K562 (cell line): ENCODE results near the gene PDE8A. TPM values are rescaled to one million over a fixed set of nuclear protein-coding genes. Genes with fewer than 3 reads are reported as not detected.

Source experiments
- ATAC-seq: fragments of 200-7000 bp; cut with Tn5 transposase; 3 replicates; pipeline ENCODE4 v1.9.1; 2020; ENCODE audit warnings: moderate library complexity
- BruUV-seq: library from RNA; stranded (reverse); fragments of 400-500 nt; replicated peaks from 2 replicates; lab custom pipeline; 2021; lab: Mats Ljungman, UMichigan
- CTCF ChIA-PET: fragments of 300-600 bp; formaldehyde crosslinking; extraction: SDS; loops from one replicate; lab custom pipeline; 2021; ENCODE audit warnings: low intra/inter-chr PET ratio; lab: Yijun Ruan, JAX
- POLR2A ChIA-PET: fragments of 300-600, 350-650 bp; sonication (Branson Sonifier 250); formaldehyde crosslinking; extraction: SDS; loops from one replicate; lab custom pipeline; 2021; ENCODE audit warnings: antibody characterized with exemption, inconsistent platforms; lab: Yijun Ruan, JAX
- DNase-seq, 4 experiments: peaks; one replicate each; pipeline versions ENCODE4 v3.0.0 to v3.0.0-alpha.2; 2011 to 2018; ENCODE audit warnings: low spot score in 3 of 4, mixed read lengths in 3 of 4; ENCODE audit errors: extremely low read depth in 1 of 4
- FAIRE-seq: peaks from 2 replicates; lab custom pipeline; 2011; peaks lifted over from hg19 to GRCh38; lab: Jason Lieb, UNC
- H2AFZ ChIP-seq: 2 replicates; pipeline ENCODE4 v1.6.0; 2011; ENCODE audit warnings: low read depth, low read length, control low read depth, inconsistent platforms
- H3K27ac ChIP-seq: fragments of 200-600 bp; 3 replicates; pipeline ENCODE4 v1.8.0; 2011; ENCODE audit warnings: low read depth, mild to moderate bottlenecking, control low read depth, inconsistent platforms, low read length, moderate library complexity, mixed read lengths; ENCODE audit errors: extremely low read depth
- H3K27me3 ChIP-seq, 2 experiments: fragments of 300-600 bp in 1 of 2; 2 replicates in 1 of 2; 3 replicates in 1 of 2; pipeline versions ENCODE4 v1.6.0 to v1.8.0; 2011; ENCODE audit warnings: inconsistent platforms in 2 of 2, low read length in 2 of 2, mild to moderate bottlenecking in 1 of 2, mixed read lengths in 1 of 2, moderate library complexity in 1 of 2; ENCODE audit not compliant: control insufficient read depth in 2 of 2, insufficient read depth in 2 of 2
- H3K36me3 ChIP-seq: fragments of 300-600 bp; 3 replicates; pipeline ENCODE4 v1.8.0; 2011; ENCODE audit warnings: mild to moderate bottlenecking, low read length, inconsistent platforms; ENCODE audit not compliant: control insufficient read depth, insufficient read depth
- H3K4me1 ChIP-seq, 2 experiments: fragments of 200-600 bp in 1 of 2; replicated peaks in 1 of 2; 2 replicates in 1 of 2; 3 replicates in 1 of 2; pipeline versions ENCODE4 v1.5.1 to v1.8.0; 2011; ENCODE audit warnings: inconsistent platforms in 2 of 2, low read length in 2 of 2, mild to moderate bottlenecking in 1 of 2, mixed read lengths in 1 of 2, moderate library complexity in 1 of 2; ENCODE audit not compliant: control insufficient read depth in 2 of 2, insufficient read depth in 2 of 2
- H3K4me2 ChIP-seq: 2 replicates; pipeline ENCODE4 v1.6.1; 2011; ENCODE audit warnings: low read length, control low read depth, inconsistent platforms, mixed read lengths; ENCODE audit not compliant: insufficient read depth
- H3K4me3 ChIP-seq: fragments of 200-600 bp; sonication (generic), shearing (Covaris generic); 2 replicates; pipeline ENCODE4 v1.5.1; 2016; ENCODE audit warnings: control low read depth, inconsistent platforms
- H3K79me2 ChIP-seq: fragments of 200-600 bp; 3 replicates; pipeline ENCODE4 v1.8.0; 2011; ENCODE audit warnings: low read length, inconsistent platforms; ENCODE audit not compliant: control insufficient read depth, insufficient read depth
- H3K9ac ChIP-seq, 2 experiments: 2 replicates each; pipeline versions ENCODE4 v1.6.0 to v1.6.1; 2011; ENCODE audit warnings: low read depth in 2 of 2, low read length in 2 of 2, control low read depth in 1 of 2, inconsistent platforms in 1 of 2, mild to moderate bottlenecking in 1 of 2, mixed read lengths in 1 of 2; ENCODE audit not compliant: insufficient read depth in 1 of 2
- H3K9me1 ChIP-seq: one replicate; pipeline ENCODE4 v1.6.0; 2011; ENCODE audit warnings: inconsistent platforms, mild to moderate bottlenecking, low read length, moderate library complexity; ENCODE audit not compliant: control insufficient read depth, insufficient read depth
- H3K9me3 ChIP-seq: replicated peaks from 2 replicates; pipeline ENCODE4 v1.5.1; 2011; ENCODE audit warnings: low read depth, low read length, inconsistent platforms; ENCODE audit not compliant: control insufficient read depth, insufficient read depth
- H4K20me1 ChIP-seq: replicated peaks from 2 replicates; pipeline ENCODE4 v1.6.1; 2011; ENCODE audit warnings: low read length, inconsistent platforms, mixed read lengths; ENCODE audit not compliant: control insufficient read depth, insufficient read depth
- CUX1 ChIP-seq: fragments of 200-800 bp; sonication (Bioruptor generic); IDR thresholded peaks from 2 replicates; pipeline ENCODE4 v1.6.1; 2016; ENCODE audit warnings: missing genetic modification characterization, missing compliant biosample characterization
- DACH1 ChIP-seq: fragments of 450-650 bp; IDR thresholded peaks from 2 replicates; pipeline ENCODE4 v1.6.1; 2018; ENCODE audit not compliant: partially characterized antibody
- DLX4 ChIP-seq: fragments of 250-450 bp; sonication (Bioruptor Pico); IDR thresholded peaks from 2 replicates; pipeline ENCODE4 v1.6.1; 2021; ENCODE audit warnings: mild to moderate bottlenecking
- HDAC1 ChIP-seq, 2 experiments: fragments of 450-650 bp; IDR thresholded peaks; 2 replicates each; pipeline ENCODE4 v1.6.1; 2016 to 2017; ENCODE audit warnings: inconsistent platforms in 1 of 2, mild to moderate bottlenecking in 1 of 2, moderate library complexity in 1 of 2
- KAT7 ChIP-seq: sonication (generic); formaldehyde crosslinking; IDR thresholded peaks from 2 replicates; pipeline ENCODE4 v1.8.0; 2022; ENCODE audit warnings: missing genetic modification reagents, mild to moderate bottlenecking, borderline replicate concordance
- NBN ChIP-seq: fragments of 450-650 bp; IDR thresholded peaks from 2 replicates; pipeline ENCODE4 v1.6.1; 2016; ENCODE audit warnings: low read depth, mild to moderate bottlenecking
- NFATC3 ChIP-seq: fragments of 450-650 bp; IDR thresholded peaks from 2 replicates; pipeline ENCODE4 v1.6.1; 2017; ENCODE audit warnings: mild to moderate bottlenecking
- NFYB ChIP-seq: IDR thresholded peaks from 2 replicates; pipeline ENCODE4 v1.6.1; 2011; ENCODE audit warnings: mild to moderate bottlenecking, moderate library complexity; ENCODE audit not compliant: insufficient read length; ENCODE audit errors: extremely low read depth
- NR4A1 ChIP-seq, 2 experiments: fragments of 250-450 bp in 1 of 2; fragments of 450-650 bp in 1 of 2; sonication (Bioruptor Pico) in 1 of 2; IDR thresholded peaks; 2 replicates each; pipeline versions ENCODE4 v1.4.0 to v1.6.1; 2016 to 2020; ENCODE audit warnings: mild to moderate bottlenecking in 2 of 2, missing compliant biosample characterization in 1 of 2, missing genetic modification characterization in 1 of 2, moderate library complexity in 1 of 2
- POLR2A ChIP-seq: fragments of 450-650 bp; conservative IDR thresholded peaks from 2 replicates; pipeline ENCODE4 v1.6.1; 2016
- POLR3G ChIP-seq: IDR thresholded peaks from 2 replicates; pipeline ENCODE4 v1.6.1; 2011; ENCODE audit not compliant: insufficient read length, insufficient replicate concordance; ENCODE audit errors: extremely low read depth
- RBBP5 ChIP-seq: fragments of 200-600 bp; sonication (generic); IDR thresholded peaks from 2 replicates; pipeline ENCODE4 v1.6.1; 2012; ENCODE audit warnings: borderline replicate concordance, mild to moderate bottlenecking, low read length, control low read depth, inconsistent platforms; ENCODE audit not compliant: insufficient read depth, poor library complexity, severe bottlenecking
- SMAD3 ChIP-seq: fragments of 450-650 bp; formaldehyde crosslinking; conservative IDR thresholded peaks from 2 replicates; pipeline ENCODE4 v1.4.0; 2020; ENCODE audit warnings: mild to moderate bottlenecking
- YY1 ChIP-seq, 3 experiments: IDR thresholded peaks; 2 replicates each; pipeline ENCODE4 v1.6.1; 2011; ENCODE audit warnings: low read length in 2 of 3, mild to moderate bottlenecking in 2 of 3, moderate library complexity in 2 of 3, borderline replicate concordance in 1 of 3, control low read depth in 1 of 3, low read depth in 1 of 3; ENCODE audit not compliant: insufficient read depth in 3 of 3, insufficient replicate concordance in 2 of 3, control insufficient read depth in 1 of 3, insufficient read length in 1 of 3; ENCODE audit errors: extremely low read depth in 1 of 3
- WGBS: fragments of 100-300 bp; shearing (Covaris generic); methylation state at CpG from one replicate; pipeline ENCODE4 v1.1.6; 2016; ENCODE audit warnings: low coverage, mixed read lengths; ENCODE audit not compliant: insufficient coverage; ENCODE audit errors: missing lambda C conversion rate; 5-methylcytosine and 5-hydroxymethylcytosine counted together
- in situ Hi-C: fragments of 300-500 bp; cut with MboI; formaldehyde crosslinking; loops from 4 replicates; pipeline ENCODE4 v1.15.0; 2018; ENCODE audit warnings: inconsistent platforms, mixed read lengths
- intact Hi-C: fragments of 100-400 bp; cut with micrococcal nuclease; formaldehyde crosslinking; loops from 2 replicates; pipeline ENCODE4 v1.14.2; 2022
- polyA plus RNA-seq, 8 experiments: library from polyadenylated mRNA; depleted of rRNA in 4 of 8; stranded (reverse) in 5 of 8; unstranded in 3 of 8; fragments of >200 nt; fragmentation: Nextera tagmentation in 2 of 8; fragmentation: Illumina TruSeq in 1 of 8; extraction: Ambion mirVana in 2 of 8; extraction: Trizol in 1 of 8; gene quantifications; 2 replicates each; pipeline versions ENCODE4 v1.2.1 to v1.2.3, GENCODE V29; 2011 to 2014; ENCODE audit warnings: inconsistent platforms in 1 of 8, missing spikeins in 1 of 8
- total RNA-seq, 7 experiments: library from RNA; depleted of rRNA in 6 of 7; stranded (reverse); fragments of >200 nt in 6 of 7; fragmentation: Illumina TruSeq in 2 of 7; extraction: Trizol in 2 of 7; gene quantifications; 2 replicates each; pipeline versions ENCODE4 v1.2.1 to v1.2.3, GENCODE V29; 2011 to 2021; ENCODE audit warnings: low replicate concordance in 1 of 7
- TF ChIP-seq, protein P1 (sequence below): IDR thresholded peaks from 2 replicates; pipeline ENCODE4 v1.6.1; 2012; ENCODE audit warnings: low read depth, low read length, improper control_type of control experiment, borderline replicate concordance

The PDE8A gene
- total and polyA plus RNA-seq, 9 of the 15 experiments (the other 6 are each of a cell fraction or from before 2014, with no cell fraction given), result 5.9 to 40.3 (median 19.8) TPM

DNA sequence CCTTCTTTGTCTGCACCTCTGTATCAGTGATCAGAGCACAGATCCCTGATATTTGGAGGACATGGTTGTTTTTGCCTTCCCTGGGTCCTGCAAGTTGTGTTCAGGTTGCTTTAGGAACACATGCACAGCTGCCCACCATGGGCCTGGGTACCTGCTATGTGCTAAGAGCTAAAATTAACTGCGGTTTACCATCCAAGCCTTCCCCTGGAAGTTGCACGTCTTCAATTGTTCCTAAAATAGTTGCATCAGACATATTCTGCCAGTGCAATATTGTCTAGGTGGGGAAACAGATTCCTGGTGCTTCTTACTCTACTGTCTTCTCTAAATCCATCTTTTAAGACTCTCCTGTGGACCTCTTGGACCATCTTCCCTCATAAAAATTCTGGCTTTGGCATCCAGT, 80.9 kb downstream of the PDE8A start:
- H3K9ac ChIP-seq, result no peak overlapping the region
- no peaks in the 10 kb centered on the region for H3K4me1 ChIP-seq
- CTCF ChIA-PET, result no interaction called here
- no peak overlapping the region for H3K4me2 ChIP-seq
- peaks cover 42% of the 10 kb centered on the region for H3K79me2 ChIP-seq
- no peak overlapping the region for H3K27ac ChIP-seq
- no peaks in the 10 kb centered on the region for H3K9me1 ChIP-seq
- WGBS, result 75% methylated on average over 1 of the region's 2 CpGs
- in situ Hi-C loops, result no loop called here
- no peaks in the 10 kb centered on the region for H4K20me1 ChIP-seq
- intact Hi-C loops, result loop anchor here (5.0 kb wide), 1 partner anchor 55 kb away; no protein-coding TSS in a partner anchor
- H3K4me3 ChIP-seq, result no peak overlapping the region
- DNase-seq, result no peak
- H2AFZ ChIP-seq, result no peak overlapping the region
- H3K27me3 ChIP-seq, result no peaks in the 10 kb centered on the region
- FAIRE-seq, result no peak
- H3K9me3 ChIP-seq, result no peaks in the 10 kb centered on the region; the same call in 1 of the 2 replicates
- POLR2A ChIA-PET, result no interaction called here
- ATAC-seq, result no peak
- H3K36me3 ChIP-seq, result peaks cover 7% of the 10 kb centered on the region; the same call in 1 of the 3 replicates
- no TSS peak for BruUV-seq
- TF ChIP-seq NR4A1 (CRISPR knock-in tag; IDR thresholded peaks at IDR 0.05) (no peak), NR4A1 (tag; IDR thresholded peaks at IDR 0.05) (no peak), YY1 (IDR thresholded peaks at IDR 0.05; ENCODE audit: borderline replicate concordance in 1 of 3, control insufficient read depth in 1 of 3, extremely low read depth in 1 of 3, insufficient read depth in 3 of 3, insufficient read length in 1 of 3, insufficient replicate concordance in 2 of 3, low read depth in 1 of 3, low read length in 2 of 3) (no peak), DLX4 (CRISPR knock-in tag) (no peak), KAT7 (no peak), NFYB (no peak), HDAC1 (IDR thresholded peaks at IDR 0.05) (no peak), POLR2A (no peak), NBN (no peak), CUX1 (no peak), NFATC3 (no peak), RBBP5 (no peak), SMAD3 (CRISPR knock-in tag) (no peak), POLR3G (no peak), DACH1 (no peak)
- TF ChIP-seq, protein P1, sequence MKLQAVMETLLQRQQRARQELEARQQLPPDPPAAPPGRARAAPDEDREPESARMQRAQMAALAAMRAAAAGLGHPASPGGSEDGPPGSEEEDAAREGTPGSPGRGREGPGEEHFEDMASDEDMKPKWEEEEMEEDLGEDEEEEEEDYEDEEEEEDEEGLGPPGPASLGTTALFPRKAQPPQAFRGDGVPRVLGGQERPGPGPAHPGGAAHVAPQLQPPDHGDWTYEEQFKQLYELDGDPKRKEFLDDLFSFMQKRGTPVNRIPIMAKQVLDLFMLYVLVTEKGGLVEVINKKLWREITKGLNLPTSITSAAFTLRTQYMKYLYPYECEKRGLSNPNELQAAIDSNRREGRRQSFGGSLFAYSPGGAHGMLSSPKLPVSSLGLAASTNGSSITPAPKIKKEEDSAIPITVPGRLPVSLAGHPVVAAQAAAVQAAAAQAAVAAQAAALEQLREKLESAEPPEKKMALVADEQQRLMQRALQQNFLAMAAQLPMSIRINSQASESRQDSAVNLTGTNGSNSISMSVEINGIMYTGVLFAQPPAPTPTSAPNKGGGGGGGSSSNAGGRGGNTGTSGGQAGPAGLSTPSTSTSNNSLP, result no peak
